HG02970 (cell line): ENCODE measurements around the gene YIF1A.

Source experiments
- ATAC-seq: cut with Tn5 transposase; IDR thresholded peaks from one replicate; pipeline ENCODE4 v1.9.1; 2021; ENCODE audit warnings: mild to moderate bottlenecking, moderate library complexity, moderate number of reproducible peaks; ENCODE audit not compliant: unreplicated experiment, low FRiP score

The YIF1A gene, protein sequence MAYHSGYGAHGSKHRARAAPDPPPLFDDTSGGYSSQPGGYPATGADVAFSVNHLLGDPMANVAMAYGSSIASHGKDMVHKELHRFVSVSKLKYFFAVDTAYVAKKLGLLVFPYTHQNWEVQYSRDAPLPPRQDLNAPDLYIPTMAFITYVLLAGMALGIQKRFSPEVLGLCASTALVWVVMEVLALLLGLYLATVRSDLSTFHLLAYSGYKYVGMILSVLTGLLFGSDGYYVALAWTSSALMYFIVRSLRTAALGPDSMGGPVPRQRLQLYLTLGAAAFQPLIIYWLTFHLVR

GRCh38 chr11:66288671-66289547 lies at the start of gene YIF1A:
YIF1A (minus strand) TSS chr11:66289143; CDS start chr11:66288985, 158 bp downstream.
- ATAC-seq, result peak; percentile 91

DNA sequence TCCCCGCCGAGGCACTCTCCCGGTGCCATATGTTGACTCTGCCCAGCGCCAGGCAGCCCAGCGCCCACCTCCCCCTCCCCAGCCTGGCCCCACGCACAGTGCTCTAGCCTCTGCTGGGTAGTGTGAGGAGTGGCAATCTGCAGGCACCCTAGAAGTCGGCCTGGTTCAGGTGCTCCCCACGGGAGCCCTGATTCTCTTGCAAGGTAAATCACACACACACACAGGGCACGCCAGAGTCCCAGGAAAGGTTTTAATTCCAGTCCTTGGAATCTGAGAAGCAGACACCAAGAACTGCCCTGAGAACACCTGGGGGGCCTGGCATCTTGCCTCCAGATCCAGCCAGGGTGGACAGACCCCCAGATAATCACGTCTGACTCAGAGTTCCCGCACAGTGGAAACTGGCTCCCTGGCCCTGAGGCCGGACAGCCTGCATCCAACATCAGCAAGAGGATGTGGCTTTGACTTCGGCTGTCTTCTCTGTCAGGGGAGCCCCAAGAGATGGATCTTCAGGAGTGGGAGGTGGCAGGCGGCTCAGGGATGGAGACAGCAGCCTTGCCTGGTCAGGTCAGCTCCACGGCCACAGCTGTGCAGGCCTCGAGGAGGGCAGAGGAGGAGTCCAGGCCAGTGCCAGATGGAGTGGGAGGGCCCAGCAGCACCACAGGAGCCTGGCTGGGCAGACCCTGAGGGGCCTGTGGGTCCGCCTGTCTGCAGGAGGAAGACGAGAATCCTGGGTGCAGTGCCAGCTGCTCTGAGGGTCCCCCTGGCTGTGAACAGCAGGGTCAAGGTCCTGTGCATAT lies 48.4 kb upstream of the YIF1A start:
- ATAC-seq, result no peak

GRCh38 chr11:66336234-66337102 lies 47.5 kb upstream of the YIF1A start, which contains the start of gene RIN1:
RIN1 (minus strand) TSS chr11:66336434; CDS start chr11:66336402, 32 bp downstream.
- peak; percentile 65 for ATAC-seq

- no peak for ATAC-seq
Observed at GRCh38 chr11:66335531-66336233, 46.7 kb upstream of the YIF1A start.

DNA sequence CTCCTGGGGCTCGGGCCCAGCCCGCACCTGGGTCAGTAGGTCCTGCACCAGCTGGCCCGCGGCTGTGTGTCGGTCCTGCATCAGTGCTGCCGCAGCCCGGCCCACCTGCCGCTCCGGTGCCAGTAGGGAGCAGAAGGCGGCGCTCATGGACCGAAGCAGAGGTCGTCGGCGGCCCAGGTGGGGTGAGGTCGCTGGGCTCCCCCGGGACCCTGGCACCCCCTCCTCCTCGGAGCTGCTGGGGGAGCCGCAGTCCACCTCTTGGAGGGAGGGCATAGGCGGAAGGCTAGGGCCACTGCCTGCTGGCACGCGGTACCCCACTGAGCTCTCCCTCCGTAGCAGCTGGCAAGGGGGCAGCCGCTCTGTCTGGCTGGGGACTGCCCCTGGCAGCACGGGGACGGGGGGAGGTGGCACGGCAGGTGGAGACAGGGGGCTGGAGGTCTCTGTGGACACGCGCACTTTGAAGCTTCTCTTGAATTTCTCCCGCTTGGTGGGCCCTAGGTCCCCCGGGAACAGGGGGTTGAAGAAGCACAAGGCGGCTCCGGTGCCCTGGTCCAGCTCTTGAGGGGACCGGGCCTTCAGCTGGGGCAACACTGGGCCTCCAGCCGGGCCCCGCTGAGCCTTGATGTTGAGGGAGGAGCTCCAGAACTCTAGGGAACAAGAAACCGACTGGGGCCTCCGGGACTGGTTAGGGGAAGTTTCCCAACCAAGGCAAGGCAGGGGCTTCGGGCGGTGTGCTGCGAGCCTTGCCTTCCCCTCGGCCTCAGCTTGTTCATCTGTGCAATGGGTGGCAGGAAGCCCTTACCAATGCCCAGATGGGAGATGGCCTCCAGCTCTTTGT lies 45.9 kb upstream of the YIF1A start:
- no peak for ATAC-seq

DNA sequence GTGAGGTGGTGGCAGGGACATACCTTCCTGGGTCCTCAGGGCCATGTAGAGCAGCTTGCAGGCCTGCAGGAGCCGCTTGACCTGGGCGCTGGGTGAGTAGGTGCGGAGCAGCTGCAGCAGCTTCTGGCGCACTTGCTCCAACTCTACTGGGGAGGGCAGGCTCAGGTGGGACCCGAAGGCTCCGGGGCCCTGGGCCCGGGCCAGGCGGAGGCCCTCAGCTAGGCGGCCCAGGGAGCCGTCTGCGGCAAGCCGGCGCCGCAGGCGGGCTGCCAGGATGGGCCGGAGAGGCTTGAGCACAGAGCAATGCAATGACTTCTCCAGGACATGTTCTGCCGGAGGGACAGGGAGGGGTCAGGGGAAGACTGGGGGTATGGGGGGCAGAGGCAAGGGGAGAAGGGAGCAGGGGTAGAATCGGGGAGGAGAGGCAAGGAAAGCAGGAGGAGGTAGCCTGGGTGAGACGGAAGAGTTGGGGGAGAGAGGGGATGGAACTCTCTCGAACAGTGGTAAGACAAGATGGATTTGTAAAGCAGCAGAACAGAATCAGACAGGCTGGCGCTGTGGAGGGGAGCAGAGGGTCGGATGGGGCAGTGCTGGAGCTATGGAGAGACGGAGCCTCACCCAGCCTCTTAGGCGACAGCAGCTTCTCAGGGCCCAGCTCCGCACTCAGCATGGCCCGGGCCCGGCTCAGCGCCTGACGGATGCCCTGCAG lies 45.1 kb upstream of the YIF1A start:
- ATAC-seq, result no peak

- ATAC-seq, result no peak
Observed at GRCh38 chr11:66333220-66333877, 44.4 kb upstream of the YIF1A start.

GRCh38 chr11:66332371-66333219 lies 43.7 kb upstream of the YIF1A start:
- no peak for ATAC-seq

DNA sequence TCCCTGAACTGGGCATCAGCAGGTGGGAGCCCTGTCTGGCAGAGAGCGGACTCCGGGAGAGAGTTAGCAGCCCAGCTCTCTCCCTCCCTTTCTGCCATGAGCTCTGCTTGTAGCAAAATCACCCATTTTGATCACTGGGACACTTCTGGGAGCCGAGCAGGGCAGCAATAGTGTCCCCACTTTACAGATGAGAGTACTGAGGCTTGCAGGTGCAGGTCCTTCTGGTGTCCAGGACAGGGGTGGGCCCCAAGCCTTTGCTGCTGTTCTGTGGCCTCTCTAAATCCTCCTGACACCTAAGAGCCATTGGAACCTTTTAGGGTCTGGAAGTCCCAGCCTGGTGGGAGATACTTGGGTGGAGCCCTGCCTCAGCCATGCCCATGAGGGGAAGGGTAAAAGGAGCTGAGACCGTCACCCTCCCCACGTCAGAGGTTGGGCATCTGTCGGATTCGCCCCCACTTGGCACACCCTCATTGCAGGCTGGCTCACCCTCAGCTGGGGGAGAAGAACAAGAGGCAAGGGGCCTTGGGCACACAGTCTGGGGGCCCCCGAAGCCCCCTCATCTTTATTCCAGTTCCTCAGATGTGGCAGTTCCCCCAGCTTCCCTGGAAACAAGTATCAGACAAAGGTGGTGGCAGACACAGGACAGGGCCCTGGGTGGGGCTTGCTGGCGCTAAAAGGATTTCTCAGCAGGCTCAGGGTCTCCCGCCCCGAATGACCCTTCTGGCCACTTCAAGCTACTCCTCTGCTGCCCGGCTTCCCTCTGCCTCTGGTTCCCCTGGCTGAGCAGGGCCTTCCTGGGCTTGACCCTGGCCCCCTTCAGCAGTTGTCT lies 42.8 kb upstream of the YIF1A start:
- ATAC-seq, result no peak

DNA sequence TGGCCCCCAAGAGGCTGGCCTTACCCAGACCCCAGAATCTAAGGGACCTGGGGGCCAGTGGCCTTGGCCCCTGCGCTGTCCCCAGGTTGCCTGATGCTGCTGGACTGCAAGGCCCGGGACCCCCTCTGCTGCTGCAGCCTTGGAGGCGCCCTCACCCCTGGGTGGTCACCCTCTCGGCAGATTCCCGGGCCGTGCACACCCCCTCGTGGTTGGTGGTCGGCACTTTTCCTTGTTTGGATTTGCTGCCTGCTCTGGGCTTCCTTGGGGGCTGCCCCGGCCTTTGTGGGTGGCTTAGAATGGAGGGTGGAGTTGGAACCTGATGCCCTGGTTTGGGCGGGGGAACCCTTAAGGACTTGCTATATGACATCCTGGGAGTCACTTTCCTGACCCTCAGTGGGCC lies 42.0 kb upstream of the YIF1A start:
- ATAC-seq, result no peak

GRCh38 chr11:66329165-66329673 lies 40.3 kb upstream of the YIF1A start:
- ATAC-seq, result no peak

GRCh38 chr11:66328302-66329144 lies 39.6 kb upstream of the YIF1A start:
- no peak for ATAC-seq

DNA sequence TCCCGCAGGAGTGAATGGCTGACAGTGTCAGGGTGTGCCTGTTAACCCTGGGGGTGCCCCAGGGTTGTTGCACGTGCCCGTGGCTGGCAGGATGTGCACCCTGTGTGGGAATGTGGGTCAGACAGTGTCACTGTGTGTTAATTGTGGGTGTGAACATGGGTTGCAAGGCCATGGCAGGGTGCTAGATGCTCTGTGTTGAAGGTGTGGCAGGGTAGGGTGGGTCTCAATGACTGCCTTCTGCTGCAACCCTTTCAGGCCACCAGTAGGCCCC lies 39.0 kb upstream of the YIF1A start:
- ATAC-seq, result no peak

- no peak for ATAC-seq
Observed at GRCh38 chr11:66327171-66328030, 38.5 kb upstream of the YIF1A start.
